Bronchial epithelial cell (primary cell): ENCODE results near the gene HGS. TPM values are rescaled to one million over a fixed set of nuclear protein-coding genes. Genes with fewer than 3 reads are reported as not detected.

Source experiments
- DNase-seq: peaks from one replicate; pipeline ENCODE4 v3.0.0-alpha.2; 2010; ENCODE audit warnings: low read depth
- FAIRE-seq: peaks from 2 replicates; lab custom pipeline; 2011; peaks lifted over from hg19 to GRCh38; lab: Jason Lieb, UNC
- H3K27me3 ChIP-seq: 2 replicates; pipeline ENCODE4 v1.5.1; 2011; ENCODE audit warnings: low read length; ENCODE audit not compliant: control insufficient read depth, insufficient read depth
- H3K36me3 ChIP-seq: 2 replicates; pipeline ENCODE4 v1.5.1; 2011; ENCODE audit warnings: low read length; ENCODE audit not compliant: control insufficient read depth, insufficient read depth
- H3K4me3 ChIP-seq: 2 replicates; pipeline ENCODE4 v1.5.1; 2011; ENCODE audit warnings: mild to moderate bottlenecking, low read depth, low read length, control low read depth
- total RNA-seq: library from RNA; depleted of rRNA; stranded (reverse); fragments of >200 nt; gene quantifications from 2 replicates; pipeline ENCODE4 v1.2.1, GENCODE V29; 2014
- TF ChIP-seq, protein P1 (sequence below): IDR thresholded peaks from 2 replicates; pipeline ENCODE4 v1.5.1; 2011; ENCODE audit warnings: mild to moderate bottlenecking, moderate library complexity, low read length, control low read depth, inconsistent platforms; ENCODE audit not compliant: insufficient read depth, severe bottlenecking

The HGS gene
- total RNA-seq, 1 donor from 2014 or later = 77.7 TPM

DNA sequence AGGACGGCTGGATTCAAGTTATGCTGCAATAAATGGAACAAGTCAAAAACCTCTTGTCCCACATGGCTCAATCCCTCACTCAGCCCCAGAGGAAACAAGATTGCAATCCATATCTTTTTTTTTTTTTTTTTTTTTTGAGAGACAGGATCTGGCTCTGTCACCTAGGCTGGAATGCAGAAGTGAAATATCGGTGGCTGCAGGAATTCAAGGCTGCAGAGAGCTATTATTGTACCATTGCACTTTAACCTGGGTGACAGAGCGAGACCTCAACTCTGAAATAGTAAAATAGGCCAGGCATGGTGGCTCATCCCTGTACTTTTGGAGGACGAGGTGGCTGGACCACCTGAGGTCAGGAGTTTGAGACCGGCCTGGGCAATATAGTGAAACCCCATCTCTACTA lies 24.8 kb upstream of the HGS start:
- DNase-seq (no peak), FAIRE-seq (no peak)
- no peak overlapping the region for H3K4me3 ChIP-seq
- no peaks in the 10 kb centered on the region for H3K27me3 ChIP-seq
- H3K36me3 ChIP-seq = peaks cover under 1% of the 10 kb centered on the region
- TF ChIP-seq, protein P1, sequence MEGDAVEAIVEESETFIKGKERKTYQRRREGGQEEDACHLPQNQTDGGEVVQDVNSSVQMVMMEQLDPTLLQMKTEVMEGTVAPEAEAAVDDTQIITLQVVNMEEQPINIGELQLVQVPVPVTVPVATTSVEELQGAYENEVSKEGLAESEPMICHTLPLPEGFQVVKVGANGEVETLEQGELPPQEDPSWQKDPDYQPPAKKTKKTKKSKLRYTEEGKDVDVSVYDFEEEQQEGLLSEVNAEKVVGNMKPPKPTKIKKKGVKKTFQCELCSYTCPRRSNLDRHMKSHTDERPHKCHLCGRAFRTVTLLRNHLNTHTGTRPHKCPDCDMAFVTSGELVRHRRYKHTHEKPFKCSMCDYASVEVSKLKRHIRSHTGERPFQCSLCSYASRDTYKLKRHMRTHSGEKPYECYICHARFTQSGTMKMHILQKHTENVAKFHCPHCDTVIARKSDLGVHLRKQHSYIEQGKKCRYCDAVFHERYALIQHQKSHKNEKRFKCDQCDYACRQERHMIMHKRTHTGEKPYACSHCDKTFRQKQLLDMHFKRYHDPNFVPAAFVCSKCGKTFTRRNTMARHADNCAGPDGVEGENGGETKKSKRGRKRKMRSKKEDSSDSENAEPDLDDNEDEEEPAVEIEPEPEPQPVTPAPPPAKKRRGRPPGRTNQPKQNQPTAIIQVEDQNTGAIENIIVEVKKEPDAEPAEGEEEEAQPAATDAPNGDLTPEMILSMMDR = no peak

DNA sequence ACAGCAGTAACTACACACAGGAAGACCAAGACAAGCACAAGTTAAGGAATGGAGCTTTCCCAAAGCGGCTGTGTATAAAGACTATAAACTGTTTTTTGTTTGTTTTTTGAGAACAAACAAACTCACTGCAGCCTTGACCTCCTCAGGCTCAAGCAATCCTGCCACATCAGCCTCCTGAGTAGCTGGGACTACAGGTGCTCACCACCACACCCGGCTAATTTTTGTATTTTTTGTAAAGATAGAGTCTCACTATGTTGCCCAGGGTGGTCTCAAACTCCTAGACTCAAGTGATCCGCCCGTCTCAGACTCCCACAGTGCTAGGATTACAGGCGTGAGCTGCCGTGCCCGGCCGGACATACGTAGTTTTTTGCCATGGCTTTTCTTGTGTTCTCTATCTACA lies 23.4 kb upstream of the HGS start:
- H3K27me3 ChIP-seq = no peaks in the 10 kb centered on the region
- peaks cover 6% of the 10 kb centered on the region for H3K36me3 ChIP-seq
- FAIRE-seq = no peak
- H3K4me3 ChIP-seq = no peak overlapping the region
- no peak for DNase-seq
- TF ChIP-seq, protein P1 = no peak

GRCh38 chr17:81662002-81662401 lies 21.8 kb upstream of the HGS start:
- TF ChIP-seq, protein P1 = no peak
- FAIRE-seq (no peak), DNase-seq (no peak)
- Histone ChIP-seq H3K27me3 (no peaks in the 10 kb centered on the region), H3K36me3 (peaks cover 6% of the 10 kb centered on the region), H3K4me3 (no peak overlapping the region)

- Histone ChIP-seq H3K36me3 (peaks cover 7% of the 10 kb centered on the region), H3K27me3 (no peaks in the 10 kb centered on the region), H3K4me3 (no peak overlapping the region)
- no peak for FAIRE-seq
- peak; percentile 20 for DNase-seq
- TF ChIP-seq, protein P1 = no peak
These were observed 19.8 kb upstream of the HGS start for GRCh38 chr17:81664051-81664470.

DNA sequence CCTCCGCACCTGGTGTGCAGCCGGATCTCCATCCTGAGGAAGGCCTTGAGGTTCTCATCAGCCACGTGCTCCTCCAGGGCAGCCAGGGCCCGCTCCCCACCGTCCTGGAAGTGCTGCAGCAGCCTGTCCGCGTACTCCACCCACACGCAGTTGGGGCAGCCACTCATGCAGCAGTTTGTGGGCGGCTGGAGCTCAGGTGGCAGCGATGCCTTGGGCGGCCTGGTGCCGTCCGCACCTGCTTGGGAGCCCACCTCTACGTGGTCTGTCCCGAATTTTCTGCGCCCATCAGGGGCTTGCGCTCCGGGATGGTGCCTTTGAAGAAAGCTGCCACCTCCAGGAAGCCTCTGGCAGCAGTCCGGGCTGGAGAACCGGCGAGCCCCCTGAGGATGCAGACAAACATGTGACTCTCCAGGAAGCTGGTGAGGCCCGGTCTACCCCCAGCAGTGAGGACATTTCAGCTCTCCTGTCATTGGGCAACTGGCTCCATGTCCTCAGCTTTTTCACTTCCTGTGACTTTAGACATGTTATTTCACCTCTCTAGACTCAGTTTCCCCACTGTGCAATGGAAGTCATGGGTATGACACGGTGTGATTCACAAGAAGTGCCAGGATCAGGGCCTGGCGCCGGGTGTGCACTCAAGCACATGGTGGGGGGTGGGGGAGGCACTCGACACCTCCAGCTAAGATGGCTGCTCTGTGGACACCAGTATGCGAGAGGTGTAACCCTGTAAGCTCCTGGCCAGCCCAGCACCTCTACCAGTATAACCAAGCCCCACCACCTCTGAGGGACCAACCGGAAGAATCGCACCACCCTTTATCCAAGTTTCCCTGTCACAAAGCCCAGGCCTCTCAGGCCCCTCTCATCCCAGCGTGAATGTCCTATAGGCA lies 18.4 kb upstream of the HGS start:
- Histone ChIP-seq H3K27me3 (no peaks in the 10 kb centered on the region), H3K4me3 (peak overlapping the region; percentile 76), H3K36me3 (peaks cover 16% of the 10 kb centered on the region)
- TF ChIP-seq, protein P1 = no peak
- peak; percentile 4 for DNase-seq
- no peak for FAIRE-seq

- TF ChIP-seq, protein P1 = no peak
- Histone ChIP-seq H3K4me3 (peak overlapping the region; percentile 76), H3K27me3 (no peaks in the 10 kb centered on the region), H3K36me3 (peaks cover 19% of the 10 kb centered on the region)
- FAIRE-seq (no peak), DNase-seq (no peak)
These were observed 17.8 kb upstream of the HGS start for GRCh38 chr17:81666092-81666341.
